Uterus (tissue), 2 donors: ENCODE measurements around the gene CCDC38.

Experiments used
- POLR2A ChIP-seq, 2 donors: fragments of 450-650 bp; IDR thresholded peaks; one replicate each; pipeline ENCODE4 v1.6.1; 2016; ENCODE audit warnings: antibody characterized with exemption in 2 of 2, mild to moderate bottlenecking in 1 of 2, moderate library complexity in 1 of 2
- TF ChIP-seq, protein P1 (sequence below), 4 experiments: fragments of 200-600 bp in 2 of 4; fragments of 450-650 bp in 2 of 4; sonication (generic) in 2 of 4; IDR thresholded peaks; one replicate each; pipeline ENCODE4 v1.5.1; 2016 to 2019; ENCODE audit warnings: antibody characterized with exemption in 4 of 4, mild to moderate bottlenecking in 2 of 4, moderate library complexity in 1 of 4

- TF ChIP-seq POLR2A (IDR thresholded peaks at IDR 0.05), result no peak
- TF ChIP-seq, protein P1, sequence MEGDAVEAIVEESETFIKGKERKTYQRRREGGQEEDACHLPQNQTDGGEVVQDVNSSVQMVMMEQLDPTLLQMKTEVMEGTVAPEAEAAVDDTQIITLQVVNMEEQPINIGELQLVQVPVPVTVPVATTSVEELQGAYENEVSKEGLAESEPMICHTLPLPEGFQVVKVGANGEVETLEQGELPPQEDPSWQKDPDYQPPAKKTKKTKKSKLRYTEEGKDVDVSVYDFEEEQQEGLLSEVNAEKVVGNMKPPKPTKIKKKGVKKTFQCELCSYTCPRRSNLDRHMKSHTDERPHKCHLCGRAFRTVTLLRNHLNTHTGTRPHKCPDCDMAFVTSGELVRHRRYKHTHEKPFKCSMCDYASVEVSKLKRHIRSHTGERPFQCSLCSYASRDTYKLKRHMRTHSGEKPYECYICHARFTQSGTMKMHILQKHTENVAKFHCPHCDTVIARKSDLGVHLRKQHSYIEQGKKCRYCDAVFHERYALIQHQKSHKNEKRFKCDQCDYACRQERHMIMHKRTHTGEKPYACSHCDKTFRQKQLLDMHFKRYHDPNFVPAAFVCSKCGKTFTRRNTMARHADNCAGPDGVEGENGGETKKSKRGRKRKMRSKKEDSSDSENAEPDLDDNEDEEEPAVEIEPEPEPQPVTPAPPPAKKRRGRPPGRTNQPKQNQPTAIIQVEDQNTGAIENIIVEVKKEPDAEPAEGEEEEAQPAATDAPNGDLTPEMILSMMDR (IDR thresholded peaks at IDR 0.05), result no peak
These were observed 71.5 kb downstream of the CCDC38 start for GRCh38 chr12:95870897-95871296.
